Vagina (tissue), 2 donors: Measurements from ENCODE around the gene KRT14. TPM values are rescaled to one million over a fixed set of nuclear protein-coding genes. Genes with fewer than 3 reads are reported as not detected.
A peak's percentile ranks its signal among the peaks of the same experiment; 100 is the strongest.
"Not testable (repeated sequence)": the region's sequence is repeated elsewhere in the genome, so short reads cannot be mapped to it uniquely, and the experiment has no call there.

ENCODE experiments used
- DNase-seq, 2 donors: peaks; one replicate each; pipeline ENCODE4 v3.0.0-alpha.2; 2017; ENCODE audit errors: extremely low spot score in 2 of 2
- H3K27ac ChIP-seq: fragments of 200-600 bp; sonication (generic); one replicate; pipeline ENCODE4 v1.5.1; 2019
- H3K27me3 ChIP-seq: fragments of 200-600 bp; sonication (generic); one replicate; pipeline ENCODE4 v1.5.1; 2019
- H3K36me3 ChIP-seq, 2 donors: fragments of 200-600 bp; sonication (generic); one replicate each; pipeline ENCODE4 v1.5.1; 2017 to 2019
- H3K4me1 ChIP-seq: fragments of 200-600 bp; sonication (generic); one replicate; pipeline ENCODE4 v1.5.1; 2019
- H3K4me3 ChIP-seq, 2 donors: fragments of 200-600 bp; sonication (generic); 1 replicate in 1 of 2; 2 replicates in 1 of 2; pipeline ENCODE4 v1.5.1; 2016 to 2019
- H3K9me3 ChIP-seq: fragments of 200-600 bp; sonication (generic); one replicate; pipeline ENCODE4 v1.5.1; 2019
- CTCF ChIP-seq, 3 experiments: fragments of 450-650 bp in 2 of 3; fragments of 200-600 bp in 1 of 3; sonication (generic) in 1 of 3; IDR thresholded peaks; one replicate each; pipeline ENCODE4 v1.5.1; 2017 to 2019; ENCODE audit warnings: antibody characterized with exemption in 3 of 3, mild to moderate bottlenecking in 2 of 3, moderate library complexity in 2 of 3
- POLR2A ChIP-seq, 2 donors: fragments of 450-650 bp; IDR thresholded peaks; one replicate each; pipeline ENCODE4 v1.6.1; 2017; ENCODE audit warnings: antibody characterized with exemption in 2 of 2, mild to moderate bottlenecking in 2 of 2, moderate library complexity in 2 of 2
- POLR2AphosphoS5 ChIP-seq, 2 donors: sonication (generic); formaldehyde crosslinking; IDR thresholded peaks; one replicate each; pipeline ENCODE4 v1.9.0; 2017; ENCODE audit warnings: antibody characterized with exemption in 2 of 2, mild to moderate bottlenecking in 2 of 2, low read depth in 1 of 2; ENCODE audit not compliant: insufficient read depth in 1 of 2
- intact Hi-C: fragments of 100-400 bp; cut with DNase I; formaldehyde crosslinking; loops from one replicate; pipeline ENCODE4 v1.15.1; 2023
- total RNA-seq: library from RNA; depleted of rRNA; stranded (reverse); fragments of >200 nt; gene quantifications from one replicate; pipeline ENCODE4 v1.2.3, GENCODE V29; 2016

The KRT14 gene
- total RNA-seq, 1 donor from 2014 or later: 1,546 TPM

GRCh38 chr17:41614098-41614497 lies 27.4 kb upstream of the KRT14 start:
- TF ChIP-seq POLR2A (IDR thresholded peaks at IDR 0.05): no peak
- no peak for TF ChIP-seq CTCF (IDR thresholded peaks at IDR 0.05)
- no peak for TF ChIP-seq POLR2AphosphoS5 (IDR thresholded peaks at IDR 0.05; ENCODE audit: insufficient read depth in 1 of 2, low read depth in 1 of 2)
- H3K27me3 ChIP-seq: no peaks in the 10 kb centered on the region
- no peak for DNase-seq
- H3K4me3 ChIP-seq: no peak overlapping the region
- H3K9me3 ChIP-seq: no peaks in the 10 kb centered on the region
- intact Hi-C loops: no loop called here
- H3K36me3 ChIP-seq: no peaks in the 10 kb centered on the region
- H3K27ac ChIP-seq: no peak overlapping the region
- peaks cover 22% of the 10 kb centered on the region for H3K4me1 ChIP-seq

DNA sequence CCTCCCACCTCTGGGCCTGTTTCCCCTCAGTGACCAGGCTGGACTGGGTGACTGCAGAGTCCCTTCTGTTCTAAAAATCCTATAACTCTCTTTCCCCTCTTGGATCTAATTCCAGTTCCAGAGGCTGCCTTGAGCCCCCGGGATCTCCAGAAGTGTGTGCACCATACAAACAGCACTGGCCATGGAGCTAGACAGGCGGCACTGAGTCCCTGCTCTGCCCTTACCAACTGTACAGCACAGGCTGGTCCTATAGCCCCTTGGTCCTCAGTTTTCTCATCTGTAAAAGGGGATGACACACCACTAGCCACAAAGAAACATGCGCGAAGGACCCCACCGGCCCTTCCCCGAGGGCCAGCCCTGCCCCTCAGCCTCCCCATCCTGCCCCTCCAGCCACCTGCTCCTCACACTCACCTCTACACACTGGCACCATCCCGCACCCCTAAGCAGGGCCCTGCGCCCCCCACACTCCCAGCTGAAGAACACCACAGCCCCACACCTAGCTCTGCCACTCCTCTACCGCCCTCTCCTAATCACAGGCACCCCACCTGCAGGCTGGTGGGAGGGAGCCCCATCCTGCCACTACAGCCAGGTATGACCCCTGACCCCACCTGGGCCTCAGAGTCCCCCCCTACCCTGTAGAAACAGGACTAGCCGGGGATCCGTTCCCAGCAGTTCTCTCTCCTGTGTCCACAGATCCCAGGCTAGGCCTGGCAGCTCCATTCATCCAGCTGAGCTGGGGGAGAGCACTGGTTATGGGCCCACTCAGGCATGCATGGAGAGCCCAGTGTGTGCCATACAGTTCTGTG lies 26.8 kb upstream of the KRT14 start:
- H3K36me3 ChIP-seq: no peaks in the 10 kb centered on the region
- no peaks in the 10 kb centered on the region for H3K27me3 ChIP-seq
- intact Hi-C loops: no loop called here
- peaks cover 22% of the 10 kb centered on the region for H3K4me1 ChIP-seq
- H3K27ac ChIP-seq: peak overlapping the region; percentile 83
- no peak overlapping the region for H3K4me3 ChIP-seq
- DNase-seq: no peak
- no peaks in the 10 kb centered on the region for H3K9me3 ChIP-seq
- TF ChIP-seq CTCF (IDR thresholded peaks at IDR 0.05) (no peak), POLR2A (IDR thresholded peaks at IDR 0.05) (no peak), POLR2AphosphoS5 (IDR thresholded peaks at IDR 0.05; ENCODE audit: insufficient read depth in 1 of 2, low read depth in 1 of 2) (no peak)

GRCh38 chr17:41612376-41613160 lies 25.9 kb upstream of the KRT14 start, which contains the start of gene KRT16:
Gene KRT16 (minus strand): TSS chr17:41612767. CDS start chr17:41612688, 79 bp downstream.
- H3K27me3 ChIP-seq, H3K36me3 ChIP-seq, H3K9me3 ChIP-seq, DNase-seq, intact Hi-C loops: not testable (repeated sequence)
- TF ChIP-seq POLR2AphosphoS5 (IDR thresholded peaks at IDR 0.05; ENCODE audit: insufficient read depth in 1 of 2, low read depth in 1 of 2): peak; percentile 56 to 59
- peak within 1 kb of the TSS; percentile 83 for H3K27ac ChIP-seq
- peaks cover 22% of the 10 kb centered on the region for H3K4me1 ChIP-seq
- peak within 1 kb of the TSS in 1 of 2 donors; percentile 29 for H3K4me3 ChIP-seq

- no peaks in the 10 kb centered on the region for H3K27me3 ChIP-seq
- H3K27ac ChIP-seq: no peak overlapping the region
- no peaks in the 10 kb centered on the region for H3K9me3 ChIP-seq
- no peak for TF ChIP-seq POLR2A (IDR thresholded peaks at IDR 0.05)
- no peaks in the 10 kb centered on the region for H3K36me3 ChIP-seq
- no peak for DNase-seq
- intact Hi-C loops: no loop called here
- peaks cover 22% of the 10 kb centered on the region for H3K4me1 ChIP-seq
- H3K4me3 ChIP-seq: no peak overlapping the region
These were observed 24.4 kb upstream of the KRT14 start for GRCh38 chr17:41610965-41611640.

DNA sequence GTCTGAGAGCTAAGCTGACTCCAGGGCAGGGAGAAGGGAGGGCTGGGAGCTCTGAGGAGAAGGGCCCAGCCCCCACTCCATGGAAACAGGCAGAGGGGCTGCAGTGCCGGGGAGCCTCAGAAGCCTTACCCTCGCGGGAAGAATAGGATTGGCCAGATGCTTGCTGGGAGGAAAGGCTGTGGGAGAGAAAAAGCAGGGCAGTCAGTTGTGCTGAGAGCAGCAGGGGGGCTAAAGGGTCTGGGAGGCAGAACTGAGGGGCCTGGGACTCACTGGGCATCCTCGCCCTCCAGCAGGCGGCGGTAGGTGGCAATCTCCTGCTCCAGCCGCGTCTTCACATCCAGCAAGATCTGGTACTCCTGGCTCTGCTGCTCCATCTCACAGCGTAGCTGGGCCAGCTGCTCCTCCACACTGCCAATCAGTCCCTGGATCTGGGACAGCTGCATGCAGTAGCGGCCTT lies 23.4 kb upstream of the KRT14 start:
- intact Hi-C loops, H3K27me3 ChIP-seq, DNase-seq, H3K9me3 ChIP-seq, H3K27ac ChIP-seq, H3K36me3 ChIP-seq, H3K4me3 ChIP-seq: not testable (repeated sequence)
- H3K4me1 ChIP-seq: peaks cover 22% of the 10 kb centered on the region

GRCh38 chr17:41606930-41607329 lies 20.2 kb upstream of the KRT14 start:
- peaks cover 20% of the 10 kb centered on the region for H3K4me1 ChIP-seq
- H3K4me3 ChIP-seq, intact Hi-C loops, H3K9me3 ChIP-seq, H3K36me3 ChIP-seq, H3K27me3 ChIP-seq, H3K27ac ChIP-seq, DNase-seq: not testable (repeated sequence)
